C4-2B (cell line): Measurements from ENCODE around the gene HDAC5.

Experiments used
- CTCF ChIP-seq: fragments of 450-650 bp; conservative IDR thresholded peaks from 2 replicates; pipeline ENCODE4 v1.5.1; 2017; ENCODE audit warnings: mild to moderate bottlenecking
- ZFX ChIP-seq: fragments of 450-650 bp; IDR thresholded peaks from 2 replicates; pipeline ENCODE4 v1.6.1; 2017

GRCh38 chr17:44074911-44075285 is 48.5 kb downstream of the HDAC5 start:
- TF ChIP-seq CTCF (no peak), ZFX (no peak)
